Esophagus squamous epithelium (tissue), 5 donors: ENCODE results near the gene CCDC78. TPM values are rescaled to one million over a fixed set of nuclear protein-coding genes. Genes with fewer than 3 reads are reported as not detected.

Experiments
- DNase-seq: peaks from one replicate; lab custom pipeline; 2025; lab: John Stamatoyannopoulos, UW
- H3K27ac ChIP-seq, 4 donors: fragments of 200-600 bp; sonication (generic); one replicate each; pipeline ENCODE4 v1.5.1; 2016 to 2019; ENCODE audit warnings: mild to moderate bottlenecking in 1 of 4
- H3K27me3 ChIP-seq, 4 donors: fragments of 200-600 bp; sonication (generic); 1 replicate in 3 of 4; 2 replicates in 1 of 4; pipeline versions ENCODE4 v1.5.1 to v1.6.0; 2017 to 2021; ENCODE audit warnings: antibody characterized with exemption in 1 of 4
- H3K36me3 ChIP-seq, 3 donors: fragments of 200-600 bp; sonication (generic); one replicate each; pipeline ENCODE4 v1.5.1; 2016 to 2019
- H3K4me1 ChIP-seq, 3 donors: fragments of 200-600 bp; sonication (generic); one replicate each; pipeline ENCODE4 v1.5.1; 2017 to 2019
- H3K4me3 ChIP-seq, 4 donors: fragments of 200-600 bp; sonication (generic); 1 replicate in 3 of 4; 2 replicates in 1 of 4; pipeline ENCODE4 v1.5.1; 2016 to 2019; ENCODE audit warnings: mild to moderate bottlenecking in 2 of 4, moderate library complexity in 1 of 4
- H3K9me3 ChIP-seq, 3 donors: fragments of 200-600 bp; sonication (generic); one replicate each; pipeline ENCODE4 v1.5.1; 2016 to 2019
- POLR2A ChIP-seq, 4 donors: fragments of 450-650 bp; IDR thresholded peaks; one replicate each; pipeline ENCODE4 v1.6.1; 2017; ENCODE audit warnings: antibody characterized with exemption in 4 of 4, mild to moderate bottlenecking in 4 of 4, moderate library complexity in 3 of 4
- whole genome bisulfite sequencing, 2 donors: methylation state at CpG; one replicate each; pipeline ENCODE4 v1.1.5; 2018; 5-methylcytosine and 5-hydroxymethylcytosine counted together
- intact Hi-C: fragments of 100-400 bp; cut with DNase I; formaldehyde crosslinking; loops from one replicate; pipeline ENCODE4 v1.15.0; 2022
- total RNA-seq, 4 donors: library from RNA; depleted of rRNA; stranded (reverse); fragments of >200 nt; gene quantifications; one replicate each; pipeline ENCODE4 v1.1.0, GENCODE V29; 2016
- TF ChIP-seq, protein P1 (sequence below), 6 experiments: fragments of 450-650 bp in 4 of 6; fragments of 200-600 bp in 2 of 6; sonication (generic) in 2 of 6; IDR thresholded peaks; one replicate each; pipeline ENCODE4 v1.5.1; 2016 to 2019; ENCODE audit warnings: antibody characterized with exemption in 6 of 6, mild to moderate bottlenecking in 4 of 6, moderate library complexity in 4 of 6
- donor health status: DM: yes; HTN: yes; CAD: no.

CCDC78 gene
- total RNA-seq, 4 donors from 2014 or later = under 0.01 to 1.0 (median 0.47) TPM

DNA sequence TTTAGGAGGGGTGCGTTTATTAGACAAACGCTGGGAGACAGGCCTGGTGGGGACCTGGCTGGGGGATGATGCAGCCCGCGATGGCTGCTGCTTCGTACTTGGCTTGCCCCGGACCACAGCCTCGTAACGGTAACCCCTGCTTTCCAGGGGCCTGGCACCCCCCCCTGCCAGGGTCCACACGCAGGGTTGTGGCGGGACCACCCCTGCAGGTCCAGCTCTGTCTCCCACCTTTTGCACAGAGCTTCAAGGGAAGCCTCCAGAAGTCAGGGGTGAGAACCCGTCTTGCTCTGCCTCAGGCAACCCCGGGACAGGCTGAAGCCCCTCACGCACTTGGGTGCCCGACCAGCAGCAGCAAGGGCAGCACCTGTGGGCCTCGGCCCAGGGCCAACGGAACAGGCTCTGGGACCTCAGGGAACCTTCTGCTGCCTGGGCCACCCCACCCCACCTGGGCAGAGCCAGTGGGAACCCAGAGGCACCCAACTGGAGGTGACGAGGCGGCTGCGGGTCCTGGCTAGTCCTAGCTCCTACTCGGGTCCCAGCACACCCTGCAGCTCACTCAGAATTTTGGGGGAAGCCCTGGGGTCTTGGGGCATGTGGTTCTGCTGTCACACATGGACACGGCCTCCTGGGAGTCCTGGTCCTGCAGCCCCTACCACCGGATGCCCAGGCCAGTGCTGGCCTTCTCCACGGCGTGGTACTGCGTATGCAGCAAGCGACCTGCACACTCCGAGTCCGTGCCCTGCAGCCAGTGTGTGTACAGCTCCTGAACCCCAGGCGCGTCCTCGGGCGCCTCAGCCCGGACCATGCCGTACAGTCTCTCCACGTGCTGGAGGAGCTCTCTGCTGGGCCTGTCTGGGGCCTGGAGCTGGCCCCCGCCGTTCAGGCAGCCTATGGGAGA is 3.8 kb upstream of the CCDC78 start:
- DNase-seq = no peak
- 73 to 85% methylated on average over 4 to 5 of the region's 37 CpGs for WGBS, 2 donors
- TF ChIP-seq, protein P1, sequence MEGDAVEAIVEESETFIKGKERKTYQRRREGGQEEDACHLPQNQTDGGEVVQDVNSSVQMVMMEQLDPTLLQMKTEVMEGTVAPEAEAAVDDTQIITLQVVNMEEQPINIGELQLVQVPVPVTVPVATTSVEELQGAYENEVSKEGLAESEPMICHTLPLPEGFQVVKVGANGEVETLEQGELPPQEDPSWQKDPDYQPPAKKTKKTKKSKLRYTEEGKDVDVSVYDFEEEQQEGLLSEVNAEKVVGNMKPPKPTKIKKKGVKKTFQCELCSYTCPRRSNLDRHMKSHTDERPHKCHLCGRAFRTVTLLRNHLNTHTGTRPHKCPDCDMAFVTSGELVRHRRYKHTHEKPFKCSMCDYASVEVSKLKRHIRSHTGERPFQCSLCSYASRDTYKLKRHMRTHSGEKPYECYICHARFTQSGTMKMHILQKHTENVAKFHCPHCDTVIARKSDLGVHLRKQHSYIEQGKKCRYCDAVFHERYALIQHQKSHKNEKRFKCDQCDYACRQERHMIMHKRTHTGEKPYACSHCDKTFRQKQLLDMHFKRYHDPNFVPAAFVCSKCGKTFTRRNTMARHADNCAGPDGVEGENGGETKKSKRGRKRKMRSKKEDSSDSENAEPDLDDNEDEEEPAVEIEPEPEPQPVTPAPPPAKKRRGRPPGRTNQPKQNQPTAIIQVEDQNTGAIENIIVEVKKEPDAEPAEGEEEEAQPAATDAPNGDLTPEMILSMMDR (IDR thresholded peaks at IDR 0.05) = no peak
- no peak for TF ChIP-seq POLR2A (IDR thresholded peaks at IDR 0.05)
- Histone ChIP-seq H3K27ac (no peak overlapping the region), H3K9me3 (no peaks in the 10 kb centered on the region), H3K27me3 (peaks cover 0 to 45% (median 1%) of the 10 kb centered on the region in 4 donors), H3K4me3 (no peak overlapping the region), H3K36me3 (peaks cover 19 to 49% (median 26%) of the 10 kb centered on the region in 3 donors), H3K4me1 (peaks cover 23 to 35% (median 28%) of the 10 kb centered on the region in 3 donors)
- intact Hi-C loops = no loop called here

DNA sequence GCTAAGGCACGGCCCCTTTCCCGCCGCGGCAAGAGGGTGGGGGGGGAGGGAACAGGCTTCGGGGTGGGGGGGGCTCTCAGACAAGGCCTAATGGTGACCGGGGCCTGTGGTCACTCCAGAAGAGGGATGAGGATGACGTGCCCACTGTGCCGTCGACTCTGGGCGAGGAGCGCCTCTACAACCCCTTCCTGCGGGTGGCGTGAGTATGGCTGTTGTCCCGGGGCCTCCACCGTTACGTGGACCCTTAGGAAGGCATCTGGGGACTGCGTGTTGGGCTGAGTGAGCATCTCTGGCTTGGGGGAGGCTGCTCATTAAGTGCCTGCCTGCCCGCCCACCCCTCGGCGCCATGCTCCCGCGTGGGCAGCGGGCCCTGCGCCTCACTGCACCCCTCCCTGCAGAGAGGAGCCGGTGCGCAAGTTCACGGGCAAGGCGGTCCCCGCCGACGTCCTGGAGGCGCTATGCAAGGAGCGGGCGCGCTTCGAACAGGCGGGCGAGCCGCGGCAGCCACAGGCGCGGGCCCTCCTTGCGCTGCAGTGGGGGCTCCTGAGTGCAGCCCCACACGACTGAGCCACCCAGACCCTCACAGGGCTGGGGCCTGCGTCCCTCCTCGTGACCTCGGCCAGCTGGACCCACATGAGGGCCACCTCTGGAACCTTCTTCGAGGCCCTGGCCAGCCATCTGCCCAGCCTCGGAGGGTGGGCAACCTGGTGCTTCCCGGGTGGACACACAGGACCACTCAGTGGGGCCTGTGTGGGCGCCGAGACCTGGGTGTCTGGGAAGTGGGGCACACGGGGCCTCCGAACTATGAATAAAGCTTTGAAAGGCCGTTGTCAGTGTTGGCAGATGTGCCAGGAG is 2.9 kb upstream of the CCDC78 start:
- no peak for DNase-seq
- H3K27me3 ChIP-seq = peaks cover 0 to 49% (median 1%) of the 10 kb centered on the region in 4 donors
- WGBS, 2 donors = 38 to 78% methylated on average over 7 to 16 of the region's 55 CpGs
- H3K4me1 ChIP-seq = peaks cover 23 to 35% (median 28%) of the 10 kb centered on the region in 3 donors
- peak overlapping the region in 1 of 4 donors; percentile 5 for H3K27ac ChIP-seq
- no peak for TF ChIP-seq POLR2A (IDR thresholded peaks at IDR 0.05)
- TF ChIP-seq, protein P1 (IDR thresholded peaks at IDR 0.05) = no peak
- H3K4me3 ChIP-seq = peak overlapping the region in 2 of 4 donors; percentile 54 to 67
- intact Hi-C loops = no loop called here
- peaks cover 11 to 40% (median 19%) of the 10 kb centered on the region in 3 donors for H3K36me3 ChIP-seq
- H3K9me3 ChIP-seq = no peaks in the 10 kb centered on the region

- Histone ChIP-seq H3K27ac (peak overlapping the region in 3 of 4 donors; percentile 0 to 53 (median 48)), H3K36me3 (peaks cover 4 to 32% (median 11%) of the 10 kb centered on the region in 3 donors), H3K27me3 (peaks cover 0 to 49% (median 1%) of the 10 kb centered on the region in 4 donors), H3K4me3 (peak overlapping the region; percentile 25 to 67 (median 48)), H3K4me1 (peaks cover 23 to 35% (median 28%) of the 10 kb centered on the region in 3 donors), H3K9me3 (no peaks in the 10 kb centered on the region)
- 0% methylated on average over 1 to 6 of the region's 80 CpGs for WGBS, 2 donors
- intact Hi-C loops = no loop called here
- TF ChIP-seq POLR2A (IDR thresholded peaks at IDR 0.05) = peak in 1 of 4 donors; percentile 5
- TF ChIP-seq, protein P1 (IDR thresholded peaks at IDR 0.05) = no peak
- DNase-seq = no peak
These were observed 2.1 kb upstream of the CCDC78 start for GRCh38 chr16:728131-728889.

DNA sequence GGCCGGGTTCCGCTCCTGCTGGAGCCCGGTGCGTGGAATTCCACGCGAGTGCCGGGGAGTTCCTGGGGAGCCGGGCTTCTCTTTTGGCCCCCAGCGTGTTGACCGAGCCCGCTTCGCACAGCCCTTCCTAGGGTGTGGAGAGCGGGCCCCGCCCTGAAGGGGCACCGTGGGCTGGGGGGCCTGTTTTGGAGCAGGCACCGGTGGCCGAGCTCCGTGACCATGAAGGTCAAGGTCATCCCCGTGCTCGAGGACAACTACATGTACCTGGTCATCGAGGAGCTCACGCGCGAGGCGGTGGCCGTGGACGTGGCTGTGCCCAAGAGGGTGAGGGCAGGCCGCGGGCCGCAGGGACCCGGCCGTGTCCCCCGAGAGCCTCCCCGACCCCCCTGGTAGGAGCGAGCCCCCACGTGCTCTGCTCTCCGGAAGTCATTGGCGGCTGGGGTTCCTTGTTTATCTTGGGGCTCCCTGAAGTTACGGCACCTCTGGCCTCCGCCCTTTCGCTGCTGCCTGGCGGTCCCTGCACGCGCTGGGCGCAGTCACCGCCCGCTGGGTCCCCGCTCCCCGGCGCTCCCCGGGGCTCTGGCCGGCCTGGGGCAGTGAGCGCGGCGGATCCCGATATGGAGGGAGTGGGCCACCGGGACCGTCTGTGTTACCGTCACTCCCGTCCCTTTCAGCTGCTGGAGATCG is 1.2 kb upstream of the CCDC78 start:
- TF ChIP-seq, protein P1 (IDR thresholded peaks at IDR 0.05) = no peak
- peak in 1 of 4 donors; percentile 36 for TF ChIP-seq POLR2A (IDR thresholded peaks at IDR 0.05)
- H3K27me3 ChIP-seq = peaks cover 0 to 49% (median 1%) of the 10 kb centered on the region in 4 donors
- peak overlapping the region in 3 of 4 donors; percentile 0 to 53 (median 48) for H3K27ac ChIP-seq
- no peak for DNase-seq
- intact Hi-C loops = no loop called here
- H3K36me3 ChIP-seq = peaks cover 0 to 23% (median 7%) of the 10 kb centered on the region in 3 donors
- H3K4me3 ChIP-seq = peak overlapping the region; percentile 25 to 67 (median 48)
- H3K9me3 ChIP-seq = no peaks in the 10 kb centered on the region
- 0% methylated on average over 4 of the region's 61 CpGs; no CpG with 5 or more reads in 1 of the 2 donors for WGBS, 2 donors
- H3K4me1 ChIP-seq = peaks cover 23 to 37% (median 28%) of the 10 kb centered on the region in 3 donors
